ENCODE data around the gene MEGF11.

The MEGF11 gene

GRCh38 chr15:65901836-65902235 is 351.7 kb downstream of the MEGF11 start:
- no peak for DNase-seq (ENCODE audit: low spot score)
- ATAC-seq (ENCODE audit: low read depth), result no peak
- TF ChIP-seq, protein P1, sequence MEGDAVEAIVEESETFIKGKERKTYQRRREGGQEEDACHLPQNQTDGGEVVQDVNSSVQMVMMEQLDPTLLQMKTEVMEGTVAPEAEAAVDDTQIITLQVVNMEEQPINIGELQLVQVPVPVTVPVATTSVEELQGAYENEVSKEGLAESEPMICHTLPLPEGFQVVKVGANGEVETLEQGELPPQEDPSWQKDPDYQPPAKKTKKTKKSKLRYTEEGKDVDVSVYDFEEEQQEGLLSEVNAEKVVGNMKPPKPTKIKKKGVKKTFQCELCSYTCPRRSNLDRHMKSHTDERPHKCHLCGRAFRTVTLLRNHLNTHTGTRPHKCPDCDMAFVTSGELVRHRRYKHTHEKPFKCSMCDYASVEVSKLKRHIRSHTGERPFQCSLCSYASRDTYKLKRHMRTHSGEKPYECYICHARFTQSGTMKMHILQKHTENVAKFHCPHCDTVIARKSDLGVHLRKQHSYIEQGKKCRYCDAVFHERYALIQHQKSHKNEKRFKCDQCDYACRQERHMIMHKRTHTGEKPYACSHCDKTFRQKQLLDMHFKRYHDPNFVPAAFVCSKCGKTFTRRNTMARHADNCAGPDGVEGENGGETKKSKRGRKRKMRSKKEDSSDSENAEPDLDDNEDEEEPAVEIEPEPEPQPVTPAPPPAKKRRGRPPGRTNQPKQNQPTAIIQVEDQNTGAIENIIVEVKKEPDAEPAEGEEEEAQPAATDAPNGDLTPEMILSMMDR (IDR thresholded peaks at IDR 0.05; ENCODE audit: poor library complexity, severe bottlenecking), result no peak
- H3K9me3 ChIP-seq (ENCODE audit: severe bottlenecking), result no peaks in the 10 kb centered on the region
- no peak overlapping the region for H3K4me3 ChIP-seq (ENCODE audit: severe bottlenecking)
- no peaks in the 10 kb centered on the region for H3K27me3 ChIP-seq (ENCODE audit: insufficient read depth, poor library complexity, severe bottlenecking)
- H3K27ac ChIP-seq (ENCODE audit: poor library complexity, severe bottlenecking), result peak overlapping the region; percentile 43
- peaks cover 14% of the 10 kb centered on the region for H3K4me1 ChIP-seq (ENCODE audit: insufficient read depth, poor library complexity, severe bottlenecking)
- peaks cover 64% of the 10 kb centered on the region for H3K36me3 ChIP-seq (ENCODE audit: low read depth)

DNA sequence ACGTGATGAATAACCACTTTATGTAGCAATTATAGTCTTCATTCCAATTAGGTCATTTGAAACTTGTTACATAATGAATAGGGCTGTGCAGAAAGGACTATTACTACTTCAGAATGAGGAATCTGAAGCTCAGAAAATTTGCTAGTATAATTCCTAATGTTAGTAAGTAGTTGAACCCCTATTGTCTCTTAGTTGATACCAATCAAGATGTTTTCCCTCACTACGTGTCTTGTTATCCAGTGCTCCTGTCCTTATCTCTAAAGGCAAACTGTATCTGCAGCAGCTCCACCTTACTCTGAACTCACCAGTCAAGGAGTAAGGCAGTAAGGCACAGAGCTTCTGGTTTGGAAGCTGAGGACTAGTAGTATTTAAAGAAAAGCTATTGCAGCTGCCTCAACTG is 352.2 kb downstream of the MEGF11 start:
- Histone ChIP-seq H3K4me3 (ENCODE audit: severe bottlenecking) (no peak overlapping the region), H3K9me3 (ENCODE audit: severe bottlenecking) (no peaks in the 10 kb centered on the region), H3K27ac (ENCODE audit: poor library complexity, severe bottlenecking) (peak overlapping the region; percentile 43), H3K36me3 (ENCODE audit: low read depth) (peaks cover 67% of the 10 kb centered on the region), H3K27me3 (ENCODE audit: insufficient read depth, poor library complexity, severe bottlenecking) (no peaks in the 10 kb centered on the region), H3K4me1 (ENCODE audit: insufficient read depth, poor library complexity, severe bottlenecking) (peaks cover 14% of the 10 kb centered on the region)
- DNase-seq (ENCODE audit: low spot score) (no peak), ATAC-seq (ENCODE audit: low read depth) (no peak)
- TF ChIP-seq, protein P1 (IDR thresholded peaks at IDR 0.05; ENCODE audit: poor library complexity, severe bottlenecking), result no peak

GRCh38 chr15:65900488-65900887 is 353.1 kb downstream of the MEGF11 start:
- H3K9me3 ChIP-seq (ENCODE audit: severe bottlenecking), result no peaks in the 10 kb centered on the region
- ATAC-seq (ENCODE audit: low read depth), result no peak
- H3K4me3 ChIP-seq (ENCODE audit: severe bottlenecking), result no peak overlapping the region
- TF ChIP-seq, protein P1 (IDR thresholded peaks at IDR 0.05; ENCODE audit: poor library complexity, severe bottlenecking), result no peak
- no peaks in the 10 kb centered on the region for H3K27me3 ChIP-seq (ENCODE audit: insufficient read depth, poor library complexity, severe bottlenecking)
- no peak for DNase-seq (ENCODE audit: low spot score)
- no peak overlapping the region for H3K27ac ChIP-seq (ENCODE audit: poor library complexity, severe bottlenecking)
- peaks cover 14% of the 10 kb centered on the region for H3K4me1 ChIP-seq (ENCODE audit: insufficient read depth, poor library complexity, severe bottlenecking)
- peaks cover 66% of the 10 kb centered on the region for H3K36me3 ChIP-seq (ENCODE audit: low read depth)

DNA sequence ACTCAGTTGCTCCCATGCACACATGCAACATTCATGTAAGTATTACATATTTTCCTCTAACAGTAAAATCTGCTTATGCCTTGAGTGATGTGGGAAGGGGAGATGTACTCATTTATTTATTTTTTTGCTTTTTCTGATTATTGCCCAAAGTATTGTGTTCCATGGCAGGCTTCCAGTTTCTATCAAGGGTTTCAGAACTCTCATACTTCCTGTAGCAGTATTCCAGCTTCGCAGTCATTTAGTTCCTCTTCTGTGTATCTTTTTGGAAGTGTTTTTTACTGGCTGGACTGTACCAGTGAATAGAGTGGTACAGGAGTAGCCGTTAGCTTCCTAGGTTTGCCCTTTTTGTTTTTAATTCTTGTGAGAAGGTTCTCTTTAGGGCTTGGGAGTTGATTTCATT is 357.3 kb downstream of the MEGF11 start:
- peaks cover 63% of the 10 kb centered on the region for H3K36me3 ChIP-seq (ENCODE audit: low read depth)
- no peak overlapping the region for H3K27ac ChIP-seq (ENCODE audit: poor library complexity, severe bottlenecking)
- no peak overlapping the region for H3K4me3 ChIP-seq (ENCODE audit: severe bottlenecking)
- no peaks in the 10 kb centered on the region for H3K27me3 ChIP-seq (ENCODE audit: insufficient read depth, poor library complexity, severe bottlenecking)
- DNase-seq (ENCODE audit: low spot score), result no peak
- H3K9me3 ChIP-seq (ENCODE audit: severe bottlenecking), result no peaks in the 10 kb centered on the region
- no peaks in the 10 kb centered on the region for H3K4me1 ChIP-seq (ENCODE audit: insufficient read depth, poor library complexity, severe bottlenecking)
- TF ChIP-seq, protein P1 (IDR thresholded peaks at IDR 0.05; ENCODE audit: poor library complexity, severe bottlenecking), result no peak
- no peak for ATAC-seq (ENCODE audit: low read depth)

GRCh38 chr15:65893060-65893459 is 360.5 kb downstream of the MEGF11 start:
- no peak for DNase-seq (ENCODE audit: low spot score)
- no peak overlapping the region for H3K27ac ChIP-seq (ENCODE audit: poor library complexity, severe bottlenecking)
- H3K36me3 ChIP-seq (ENCODE audit: low read depth), result peaks cover 78% of the 10 kb centered on the region
- TF ChIP-seq, protein P1 (IDR thresholded peaks at IDR 0.05; ENCODE audit: poor library complexity, severe bottlenecking), result no peak
- no peaks in the 10 kb centered on the region for H3K9me3 ChIP-seq (ENCODE audit: severe bottlenecking)
- no peaks in the 10 kb centered on the region for H3K27me3 ChIP-seq (ENCODE audit: insufficient read depth, poor library complexity, severe bottlenecking)
- no peak overlapping the region for H3K4me3 ChIP-seq (ENCODE audit: severe bottlenecking)
- no peak for ATAC-seq (ENCODE audit: low read depth)
- H3K4me1 ChIP-seq (ENCODE audit: insufficient read depth, poor library complexity, severe bottlenecking), result no peaks in the 10 kb centered on the region

All from RWPE2 (cell line).